Muscle layer of colon (tissue), 2 donors: Measurements from ENCODE around the gene BRAT1.

Experiments used
- H3K27ac ChIP-seq: one replicate; pipeline ENCODE4 v1.7.0; 2013; ENCODE audit warnings: low read depth, mild to moderate bottlenecking, low read length, moderate library complexity
- H3K27me3 ChIP-seq, 2 donors: one replicate each; pipeline ENCODE4 v1.7.0; 2013; ENCODE audit warnings: low read length in 2 of 2, mild to moderate bottlenecking in 2 of 2; ENCODE audit not compliant: insufficient read depth in 2 of 2, control insufficient read depth in 1 of 2
- H3K36me3 ChIP-seq: one replicate; pipeline ENCODE4 v1.7.0; 2013; ENCODE audit warnings: mild to moderate bottlenecking, low read length; ENCODE audit not compliant: insufficient read depth
- H3K4me1 ChIP-seq: one replicate; pipeline ENCODE4 v1.7.0; 2013; ENCODE audit warnings: mild to moderate bottlenecking, low read length; ENCODE audit not compliant: insufficient read depth
- H3K4me3 ChIP-seq, 2 donors: one replicate each; pipeline ENCODE4 v1.7.0; 2013; ENCODE audit warnings: low read length in 2 of 2, low read depth in 1 of 2, mild to moderate bottlenecking in 1 of 2, moderate library complexity in 1 of 2
- H3K9ac ChIP-seq: one replicate; pipeline ENCODE4 v1.7.0; 2013; ENCODE audit warnings: low read length
- H3K9me3 ChIP-seq: one replicate; pipeline ENCODE4 v1.7.0; 2013; ENCODE audit warnings: mild to moderate bottlenecking, low read length
- donor health status: abdominal sarcoma.
- donor health status: Adenocarcinoma of cecum.

BRAT1 gene

GRCh38 chr7:2553108-2553507 is 2.2 kb downstream of the BRAT1 start:
- H3K27me3 ChIP-seq, result no peaks in the 10 kb centered on the region
- peaks cover 8% of the 10 kb centered on the region for H3K36me3 ChIP-seq
- no peaks in the 10 kb centered on the region for H3K9me3 ChIP-seq
- H3K4me1 ChIP-seq, result peaks cover 19% of the 10 kb centered on the region
- H3K4me3 ChIP-seq, result no peak overlapping the region
- no peak overlapping the region for H3K27ac ChIP-seq
- H3K9ac ChIP-seq, result no peak overlapping the region

DNA sequence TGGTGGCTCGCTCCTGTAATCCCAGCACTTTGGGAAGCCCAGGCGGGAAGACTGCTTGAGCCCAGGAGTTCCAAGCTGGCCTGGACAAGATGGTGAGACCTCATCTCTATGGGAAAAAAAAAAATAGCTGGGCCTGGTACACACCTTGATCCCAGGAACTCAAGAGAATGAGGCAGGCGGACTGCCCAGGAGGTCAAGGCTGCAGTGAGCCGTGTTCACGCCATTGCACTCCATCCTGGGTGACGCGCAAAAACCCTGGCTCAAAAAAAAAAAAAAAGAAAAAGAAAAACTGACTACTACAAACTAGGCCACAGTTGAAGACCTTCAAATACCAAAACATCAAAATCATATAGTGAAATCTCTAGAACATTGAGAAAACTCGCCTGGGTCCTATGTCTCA is 3.9 kb downstream of the BRAT1 start:
- Histone ChIP-seq H3K27me3 (no peaks in the 10 kb centered on the region), H3K36me3 (peaks cover 11% of the 10 kb centered on the region), H3K9me3 (no peaks in the 10 kb centered on the region), H3K27ac (no peak overlapping the region), H3K4me1 (peaks cover 17% of the 10 kb centered on the region), H3K4me3 (no peak overlapping the region), H3K9ac (no peak overlapping the region)

DNA sequence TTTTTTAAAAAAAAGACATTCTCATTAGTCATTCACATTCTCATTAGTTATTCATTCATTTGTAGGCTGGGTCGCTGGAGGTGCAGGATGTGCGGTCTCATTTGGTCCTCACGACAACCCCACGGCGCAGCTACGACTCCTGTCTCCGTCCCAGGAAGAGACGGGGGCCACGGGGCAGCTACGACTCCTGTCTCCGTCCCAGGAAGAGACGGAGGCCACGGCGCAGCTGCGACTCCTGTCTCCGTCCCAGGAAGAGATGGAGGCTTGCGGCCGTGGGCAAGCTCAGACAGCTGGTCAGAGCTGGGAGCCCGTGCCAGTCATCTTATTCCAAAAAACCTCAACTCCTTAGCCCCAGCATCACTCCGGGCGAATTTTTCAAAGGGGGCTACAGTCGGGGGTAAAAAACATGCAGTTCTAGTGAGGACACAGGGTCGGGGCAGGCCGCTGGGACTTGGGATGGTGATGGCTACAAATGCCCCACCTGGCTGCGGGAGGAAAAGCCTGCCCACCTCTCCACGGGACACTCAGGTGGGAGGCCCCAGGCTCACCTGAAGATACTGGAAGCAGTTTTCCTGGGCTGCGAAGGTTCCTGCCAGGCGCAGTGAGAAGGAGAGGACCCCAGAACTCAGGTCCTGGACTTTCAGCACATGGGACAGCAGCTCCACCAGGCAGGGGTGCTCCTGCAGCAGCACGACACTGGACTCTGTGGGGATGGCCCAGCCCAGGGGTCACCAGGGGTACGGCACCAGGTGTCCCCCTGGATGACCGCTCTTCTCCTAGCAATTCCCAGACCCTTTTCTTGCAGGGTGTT is 8.3 kb downstream of the BRAT1 start:
- peaks cover 18% of the 10 kb centered on the region for H3K36me3 ChIP-seq
- no peaks in the 10 kb centered on the region for H3K9me3 ChIP-seq
- H3K9ac ChIP-seq, result no peak overlapping the region
- H3K4me3 ChIP-seq, result no peak overlapping the region
- no peaks in the 10 kb centered on the region for H3K27me3 ChIP-seq
- H3K27ac ChIP-seq, result no peak overlapping the region
- no peaks in the 10 kb centered on the region for H3K4me1 ChIP-seq

DNA sequence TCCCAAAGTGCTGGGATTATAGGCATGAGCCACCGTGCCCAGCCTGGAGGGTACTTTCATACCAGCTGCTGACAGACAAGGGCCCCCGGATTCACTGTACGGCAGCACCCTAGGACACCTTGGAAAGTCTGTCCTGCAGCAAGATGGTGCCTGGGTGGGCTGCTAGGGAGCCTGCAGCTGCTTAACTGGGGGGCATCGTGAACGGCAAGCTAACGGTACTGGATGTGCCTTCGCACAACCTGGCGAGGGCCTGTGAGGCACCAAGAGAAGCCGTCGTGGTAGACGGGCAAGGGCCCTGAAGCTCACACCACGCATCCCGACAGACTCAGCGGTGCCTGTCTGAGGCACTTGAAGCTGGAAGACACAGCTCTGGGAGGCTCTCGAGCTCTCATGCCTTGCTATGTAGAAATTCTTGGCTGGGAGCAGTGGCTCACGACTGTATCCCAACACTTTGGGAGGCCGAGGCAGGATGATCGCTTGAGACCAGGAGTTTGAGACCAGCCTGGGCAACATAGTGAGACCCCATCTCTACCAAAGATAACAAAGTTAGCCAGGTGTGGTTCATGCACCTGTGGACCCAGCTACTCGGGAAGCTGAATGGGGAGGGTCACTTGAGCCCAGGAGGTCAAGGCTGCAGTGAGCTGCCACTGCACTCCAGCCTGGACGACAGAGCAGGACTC is 9.4 kb downstream of the BRAT1 start:
- no peaks in the 10 kb centered on the region for H3K27me3 ChIP-seq
- peaks cover 20% of the 10 kb centered on the region for H3K36me3 ChIP-seq
- H3K9ac ChIP-seq, result no peak overlapping the region

GRCh38 chr7:2544541-2545188 is 10.7 kb downstream of the BRAT1 start:
- H3K9ac ChIP-seq, result no peak overlapping the region
- H3K27me3 ChIP-seq, result no peaks in the 10 kb centered on the region
- H3K27ac ChIP-seq, result no peak overlapping the region
- no peaks in the 10 kb centered on the region for H3K9me3 ChIP-seq
- H3K4me1 ChIP-seq, result no peaks in the 10 kb centered on the region
- no peak overlapping the region for H3K4me3 ChIP-seq
- H3K36me3 ChIP-seq, result peaks cover 24% of the 10 kb centered on the region

More for the DNA sequence above, 9.4 kb downstream of the BRAT1 start:
- no peaks in the 10 kb centered on the region for H3K9me3 ChIP-seq
- H3K27ac ChIP-seq, result no peak overlapping the region
- H3K4me1 ChIP-seq, result no peaks in the 10 kb centered on the region
- H3K4me3 ChIP-seq, result no peak overlapping the region

- Histone ChIP-seq H3K9me3 (no peaks in the 10 kb centered on the region), H3K36me3 (peaks cover 23% of the 10 kb centered on the region), H3K27ac (no peak overlapping the region), H3K9ac (no peak overlapping the region), H3K4me1 (no peaks in the 10 kb centered on the region), H3K4me3 (no peak overlapping the region), H3K27me3 (no peaks in the 10 kb centered on the region)
Observed at GRCh38 chr7:2542916-2543871, 12.1 kb downstream of the BRAT1 start.

GRCh38 chr7:2542011-2542915 is 13.1 kb downstream of the BRAT1 start:
- Histone ChIP-seq H3K9me3 (no peaks in the 10 kb centered on the region), H3K4me1 (no peaks in the 10 kb centered on the region), H3K9ac (no peak overlapping the region), H3K4me3 (no peak overlapping the region), H3K36me3 (peaks cover 19% of the 10 kb centered on the region), H3K27ac (no peak overlapping the region), H3K27me3 (no peaks in the 10 kb centered on the region)

DNA sequence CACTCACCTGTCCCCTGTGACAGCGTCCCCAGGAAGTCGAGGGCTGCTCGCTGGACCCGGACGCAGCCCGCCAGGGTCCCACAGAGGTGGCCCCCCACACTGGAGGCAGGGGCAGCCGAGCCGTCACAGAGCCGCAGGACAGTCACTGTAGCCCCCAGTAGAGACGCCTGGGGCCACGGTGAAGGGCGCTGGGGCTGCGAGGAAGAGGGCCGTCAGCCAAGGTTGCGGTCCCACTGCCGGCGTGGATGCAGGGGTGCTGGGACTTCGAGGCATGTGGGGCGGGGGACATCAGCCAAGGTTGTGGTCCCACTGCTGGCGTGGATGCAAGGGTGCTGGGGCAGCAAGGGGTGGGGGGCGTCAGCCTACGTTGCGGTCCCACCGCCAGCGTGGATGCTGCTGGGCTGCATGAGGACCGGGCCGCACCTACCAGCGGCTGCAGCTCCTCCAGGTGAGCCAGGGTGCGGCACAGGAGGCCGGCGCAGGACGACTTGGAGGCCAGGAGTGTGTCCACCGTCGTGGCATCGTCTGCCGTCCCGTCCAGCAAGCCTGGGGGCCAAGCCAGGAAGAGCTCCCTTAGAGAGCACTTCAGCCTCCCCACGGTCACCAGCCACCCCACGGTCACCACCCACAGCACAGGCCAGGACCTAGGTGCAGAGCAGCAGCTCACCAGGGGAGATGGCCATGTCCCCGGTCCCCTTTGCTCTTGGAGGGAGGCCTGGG is 13.9 kb downstream of the BRAT1 start:
- Histone ChIP-seq H3K36me3 (peaks cover 19% of the 10 kb centered on the region), H3K4me3 (no peak overlapping the region), H3K27me3 (no peaks in the 10 kb centered on the region), H3K9me3 (no peaks in the 10 kb centered on the region), H3K9ac (no peak overlapping the region), H3K4me1 (no peaks in the 10 kb centered on the region), H3K27ac (no peak overlapping the region)

GRCh38 chr7:2540641-2541051 is 14.7 kb downstream of the BRAT1 start:
- Histone ChIP-seq H3K27ac (no peak overlapping the region), H3K27me3 (no peaks in the 10 kb centered on the region), H3K36me3 (peaks cover 12% of the 10 kb centered on the region), H3K4me3 (no peak overlapping the region), H3K4me1 (no peaks in the 10 kb centered on the region), H3K9me3 (no peaks in the 10 kb centered on the region), H3K9ac (no peak overlapping the region)

- no peak overlapping the region for H3K4me3 ChIP-seq
- no peak overlapping the region for H3K9ac ChIP-seq
- H3K27ac ChIP-seq, result no peak overlapping the region
- H3K4me1 ChIP-seq, result no peaks in the 10 kb centered on the region
- no peaks in the 10 kb centered on the region for H3K27me3 ChIP-seq
- no peaks in the 10 kb centered on the region for H3K9me3 ChIP-seq
- peaks cover 10% of the 10 kb centered on the region for H3K36me3 ChIP-seq
Observed at GRCh38 chr7:2540133-2540532, 15.2 kb downstream of the BRAT1 start.
